Measurements from ENCODE around the gene FAM149B1.

Gene FAM149B1

GRCh38 chr10:73264423-73264822 lies 96.5 kb downstream of the FAM149B1 start:
- no peak overlapping the region for H3K4me3 ChIP-seq (ENCODE audit: low read length)
- no peak for DNase-seq (ENCODE audit: low read depth)
- TF ChIP-seq CTCF (conservative IDR thresholded peaks at IDR 0.05; ENCODE audit: low read depth, low read length), result no peak

GRCh38 chr10:73281097-73281496 lies 113.2 kb downstream of the FAM149B1 start:
- DNase-seq (ENCODE audit: low read depth), result no peak
- no peak overlapping the region for H3K4me3 ChIP-seq (ENCODE audit: low read length)
- TF ChIP-seq CTCF (conservative IDR thresholded peaks at IDR 0.05; ENCODE audit: low read depth, low read length), result no peak

- no peak for TF ChIP-seq CTCF (conservative IDR thresholded peaks at IDR 0.05; ENCODE audit: low read depth, low read length)
- DNase-seq (ENCODE audit: low read depth), result no peak
- no peak overlapping the region for H3K4me3 ChIP-seq (ENCODE audit: low read length)
These were observed 119.5 kb downstream of the FAM149B1 start for GRCh38 chr10:73287441-73287840.

- H3K4me3 ChIP-seq (ENCODE audit: low read length), result no peak overlapping the region
- DNase-seq (ENCODE audit: low read depth), result no peak
- TF ChIP-seq CTCF (conservative IDR thresholded peaks at IDR 0.05; ENCODE audit: low read depth, low read length), result no peak
These were observed 122.0 kb downstream of the FAM149B1 start for GRCh38 chr10:73289958-73290357.

- no peak for DNase-seq (ENCODE audit: low read depth)
- no peak for TF ChIP-seq CTCF (conservative IDR thresholded peaks at IDR 0.05; ENCODE audit: low read depth, low read length)
- no peak overlapping the region for H3K4me3 ChIP-seq (ENCODE audit: low read length)
These were observed 125.5 kb downstream of the FAM149B1 start for GRCh38 chr10:73293461-73293860.
